A549 (cell line): Measurements from ENCODE around the gene POP7. TPM values are rescaled to one million over a fixed set of nuclear protein-coding genes. Genes with fewer than 3 reads are reported as not detected.
A peak's percentile ranks its signal among the peaks of the same experiment; 100 is the strongest.

ENCODE experiments used
- ATAC-seq, 2 experiments: fragments of 200-7000 bp in 1 of 2; fragments of >200 bp in 1 of 2; cut with Nextera tagmentation in 1 of 2; cut with Tn5 transposase in 1 of 2; 3 replicates each; pipeline versions ENCODE4 v1.8.0 to v1.9.1; 2018 to 2020; ENCODE audit warnings: mild to moderate bottlenecking in 1 of 2, moderate library complexity in 1 of 2
- CTCF ChIA-PET: fragments of 300-600 bp; sonication (Branson Sonifier 250); formaldehyde crosslinking; extraction: SDS; loops from one replicate; lab custom pipeline; 2021; ENCODE audit warnings: antibody characterized with exemption, inconsistent platforms; lab: Yijun Ruan, JAX
- POLR2A ChIA-PET: fragments of 350-600 bp; formaldehyde crosslinking; extraction: SDS; loops from one replicate; lab custom pipeline; 2021; ENCODE audit warnings: antibody characterized with exemption, inconsistent platforms; lab: Yijun Ruan, JAX
- DNase-seq, 2 experiments: peaks; one replicate each; pipeline versions ENCODE4 v3.0.0 to v3.0.0-alpha.2; 2011 to 2016; ENCODE audit warnings: low read depth in 1 of 2, low spot score in 1 of 2
- FAIRE-seq: peaks from 2 replicates; lab custom pipeline; 2011; peaks lifted over from hg19 to GRCh38; lab: Jason Lieb, UNC
- H3K27ac ChIP-seq, 2 experiments: fragments of >200 bp; sonication (Bioruptor Twin); formaldehyde crosslinking; 3 replicates each; pipeline ENCODE4 v1.5.1; 2016 to 2017
- H3K4me1 ChIP-seq: fragments of >200 bp; sonication (Bioruptor Twin); formaldehyde crosslinking; 3 replicates; pipeline ENCODE4 v1.6.1; 2016
- H3K4me2 ChIP-seq: fragments of >200 bp; sonication (Bioruptor Twin); formaldehyde crosslinking; 3 replicates; pipeline ENCODE4 v1.6.1; 2016
- H3K4me3 ChIP-seq: fragments of >200 bp; sonication (Bioruptor Twin); formaldehyde crosslinking; 3 replicates; pipeline ENCODE4 v1.5.1; 2016
- H3K9me3 ChIP-seq: fragments of >200 bp; sonication (Bioruptor Twin); formaldehyde crosslinking; 3 replicates; pipeline ENCODE4 v1.6.1; 2016
- CTCF ChIP-seq: fragments of >200 bp; sonication (Bioruptor Twin); formaldehyde crosslinking; IDR thresholded peaks from 3 replicates; pipeline ENCODE4 v1.5.1; 2016
- EP300 ChIP-seq, 2 experiments: fragments of >200 bp; sonication (Bioruptor Twin); formaldehyde crosslinking; IDR thresholded peaks; 2 replicates in 1 of 2; 3 replicates in 1 of 2; pipeline ENCODE4 v1.6.1; 2016 to 2017
- FOXS1 ChIP-seq: fragments of 250-450 bp; sonication (Bioruptor Pico); IDR thresholded peaks from 2 replicates; pipeline ENCODE4 v1.5.0; 2020; ENCODE audit warnings: mild to moderate bottlenecking, moderate library complexity
- HDAC2 ChIP-seq: fragments of 200-600 bp; sonication (generic); IDR thresholded peaks from 2 replicates; pipeline ENCODE4 v1.6.1; 2016
- HMGXB4 ChIP-seq: fragments of 250-450 bp; sonication (Bioruptor Pico); IDR thresholded peaks from 2 replicates; pipeline ENCODE4 v1.5.0; 2021; ENCODE audit warnings: mild to moderate bottlenecking, moderate library complexity, borderline replicate concordance
- HOXA7 ChIP-seq: fragments of 250-450 bp; sonication (Bioruptor Pico); IDR thresholded peaks from 2 replicates; pipeline ENCODE4 v1.5.0; 2020; ENCODE audit warnings: mild to moderate bottlenecking, moderate library complexity
- JUN ChIP-seq, 2 experiments: fragments of >200 bp; sonication (Bioruptor Twin); formaldehyde crosslinking; IDR thresholded peaks; 2 replicates in 1 of 2; 3 replicates in 1 of 2; pipeline ENCODE4 v1.6.1; 2016 to 2017
- MAZ ChIP-seq: fragments of 150-350 bp; IDR thresholded peaks from 2 replicates; pipeline ENCODE4 v1.6.1; 2014; ENCODE audit warnings: antibody characterized with exemption, low read depth, low read length, borderline replicate concordance
- NR3C1 ChIP-seq: fragments of >200 bp; sonication (Bioruptor Twin); formaldehyde crosslinking; IDR thresholded peaks from 3 replicates; pipeline ENCODE4 v1.6.1; 2017
- RAD21 ChIP-seq, 2 experiments: fragments of >200 bp in 1 of 2; sonication (Bioruptor Twin) in 1 of 2; formaldehyde crosslinking in 1 of 2; IDR thresholded peaks in 1 of 2; conservative IDR thresholded peaks in 1 of 2; 2 replicates in 1 of 2; 3 replicates in 1 of 2; pipeline ENCODE4 v1.6.1; 2012 to 2018; ENCODE audit warnings: inconsistent platforms in 1 of 2
- RCOR1 ChIP-seq: fragments of 150-350 bp; IDR thresholded peaks from 2 replicates; pipeline ENCODE4 v1.6.1; 2014; ENCODE audit warnings: antibody characterized with exemption, low read length, low read depth
- RFX5 ChIP-seq: fragments of 450-650 bp; IDR thresholded peaks from 2 replicates; pipeline ENCODE4 v1.7.1; 2014; ENCODE audit warnings: antibody characterized with exemption, mild to moderate bottlenecking, moderate library complexity
- RNF2 ChIP-seq: fragments of 200-600 bp; sonication (generic); IDR thresholded peaks from 2 replicates; pipeline ENCODE4 v1.6.1; 2016; ENCODE audit warnings: low read depth, mild to moderate bottlenecking, antibody characterized with exemption, moderate library complexity, borderline replicate concordance
- SREBF2 ChIP-seq: fragments of 450-650 bp; IDR thresholded peaks from 2 replicates; pipeline ENCODE4 v1.6.1; 2014; ENCODE audit warnings: mild to moderate bottlenecking, moderate library complexity
- TP53 ChIP-seq: fragments of 250-450 bp; sonication (Bioruptor Pico); IDR thresholded peaks from 2 replicates; pipeline ENCODE4 v1.5.0; 2021; ENCODE audit warnings: mild to moderate bottlenecking, moderate library complexity
- ZC3H11A ChIP-seq: fragments of 450-650 bp; IDR thresholded peaks from 2 replicates; pipeline ENCODE4 v1.6.1; 2014; ENCODE audit warnings: antibody characterized with exemption, mild to moderate bottlenecking
- ZNF302 ChIP-seq: fragments of 250-450 bp; sonication (Bioruptor Pico); IDR thresholded peaks from 2 replicates; pipeline ENCODE4 v1.9.0; 2021; ENCODE audit warnings: inconsistent platforms, mild to moderate bottlenecking, moderate library complexity
- ZSCAN20 ChIP-seq: fragments of 250-450 bp; sonication (Bioruptor Pico); IDR thresholded peaks from 2 replicates; pipeline ENCODE4 v1.8.0; 2022; ENCODE audit warnings: mild to moderate bottlenecking, moderate library complexity
- WGBS: methylation state at CpG from one replicate; pipeline ENCODE4 v1.1.6; 2017; ENCODE audit errors: missing lambda C conversion rate; 5-methylcytosine and 5-hydroxymethylcytosine counted together
- polyA plus RNA-seq, 4 experiments: library from polyadenylated mRNA; depleted of rRNA in 3 of 4; stranded (reverse); fragments of >200 nt; fragmentation: RNase III in 1 of 4; extraction: RNeasy Plus Mini Kit Qiagen cat#74134 plus additional on column Dnase treatment in 1 of 4; gene quantifications; 2 replicates in 3 of 4; 3 replicates in 1 of 4; pipeline ENCODE4 v1.2.3, GENCODE V29; 2011 to 2017
- TF ChIP-seq, protein P1 (sequence below): fragments of >200 bp; sonication (Bioruptor Twin); formaldehyde crosslinking; IDR thresholded peaks from 3 replicates; pipeline ENCODE4 v1.6.1; 2016
- TF ChIP-seq, protein P2 (sequence below): IDR thresholded peaks from 2 replicates; pipeline ENCODE4 v1.6.1; 2012
- TF ChIP-seq, protein P3 (sequence below): fragments of 450-650 bp; IDR thresholded peaks from 2 replicates; pipeline ENCODE4 v1.6.1; 2014; ENCODE audit warnings: antibody characterized with exemption

The POP7 gene
- polyA plus RNA-seq, 2 of the 4 experiments (the other 2 are of a cell fraction): 29.5 to 77.4 TPM

GRCh38 chr7:100720279-100720670 lies 14.4 kb downstream of the POP7 start, which contains the start of gene EPO:
Gene EPO (plus strand): TSS chr7:100720468. CDS start chr7:100720981, 513 bp downstream.
- CTCF ChIA-PET: interaction anchor here (0.5 to 19.8 kb wide), 36 partner anchors 11 to 339 kb away, joined by 3 to 280 read pairs (median 4); partner anchors contain the start of genes EPHB4, POP7, SLC12A9 and UFSP1
- FAIRE-seq (no peak), ATAC-seq (peak; percentile 45 to 52; a peak in 5 of 6 replicates), DNase-seq (no peak)
- H3K4me3 ChIP-seq: peak within 1 kb of the TSS; percentile 40
- no peak for TF ChIP-seq HDAC2
- TF ChIP-seq JUN (IDR thresholded peaks at IDR 0.05): no peak
- no peaks in the 10 kb centered on the region for H3K9me3 ChIP-seq
- peak within 1 kb of the TSS; percentile 87 for H3K4me2 ChIP-seq
- H3K4me1 ChIP-seq: peaks cover 11% of the 10 kb centered on the region; the same call in 2 of the 3 replicates
- POLR2A ChIA-PET: no interaction called here
- H3K27ac ChIP-seq: peak within 1 kb of the TSS in 1 of 2 experiments; percentile 70; a peak in 3 of 6 replicates
- 30% methylated on average over 1 of the region's 21 CpGs for WGBS

DNA sequence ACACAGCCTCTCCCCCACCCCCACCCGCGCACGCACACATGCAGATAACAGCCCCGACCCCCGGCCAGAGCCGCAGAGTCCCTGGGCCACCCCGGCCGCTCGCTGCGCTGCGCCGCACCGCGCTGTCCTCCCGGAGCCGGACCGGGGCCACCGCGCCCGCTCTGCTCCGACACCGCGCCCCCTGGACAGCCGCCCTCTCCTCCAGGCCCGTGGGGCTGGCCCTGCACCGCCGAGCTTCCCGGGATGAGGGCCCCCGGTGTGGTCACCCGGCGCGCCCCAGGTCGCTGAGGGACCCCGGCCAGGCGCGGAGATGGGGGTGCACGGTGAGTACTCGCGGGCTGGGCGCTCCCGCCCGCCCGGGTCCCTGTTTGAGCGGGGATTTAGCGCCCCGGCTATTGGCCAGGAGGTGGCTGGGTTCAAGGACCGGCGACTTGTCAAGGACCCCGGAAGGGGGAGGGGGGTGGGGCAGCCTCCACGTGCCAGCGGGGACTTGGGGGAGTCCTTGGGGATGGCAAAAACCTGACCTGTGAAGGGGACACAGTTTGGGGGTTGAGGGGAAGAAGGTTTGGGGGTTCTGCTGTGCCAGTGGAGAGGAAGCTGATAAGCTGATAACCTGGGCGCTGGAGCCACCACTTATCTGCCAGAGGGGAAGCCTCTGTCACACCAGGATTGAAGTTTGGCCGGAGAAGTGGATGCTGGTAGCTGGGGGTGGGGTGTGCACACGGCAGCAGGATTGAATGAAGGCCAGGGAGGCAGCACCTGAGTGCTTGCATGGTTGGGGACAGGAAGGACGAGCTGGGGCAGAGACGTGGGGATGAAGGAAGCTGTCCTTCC lies 15.0 kb downstream of the POP7 start:
- H3K4me2 ChIP-seq: peak overlapping the region; percentile 87
- TF ChIP-seq MAZ (no peak), SREBF2 (no peak), ZC3H11A (no peak), RNF2 (no peak), NR3C1 (no peak), TP53 (no peak), RFX5 (no peak), ZSCAN20 (no peak), HMGXB4 (CRISPR knock-in tag) (no peak), RCOR1 (no peak), FOXS1 (CRISPR knock-in tag) (no peak), ZNF302 (no peak), JUN (IDR thresholded peaks at IDR 0.05) (no peak), CTCF (no peak), HOXA7 (no peak), EP300 (IDR thresholded peaks at IDR 0.05) (no peak), RAD21 (conservative IDR thresholded peaks at IDR 0.05 in 1 of 2, IDR thresholded peaks at IDR 0.05 in 1 of 2) (no peak)
- TF ChIP-seq, protein P1, sequence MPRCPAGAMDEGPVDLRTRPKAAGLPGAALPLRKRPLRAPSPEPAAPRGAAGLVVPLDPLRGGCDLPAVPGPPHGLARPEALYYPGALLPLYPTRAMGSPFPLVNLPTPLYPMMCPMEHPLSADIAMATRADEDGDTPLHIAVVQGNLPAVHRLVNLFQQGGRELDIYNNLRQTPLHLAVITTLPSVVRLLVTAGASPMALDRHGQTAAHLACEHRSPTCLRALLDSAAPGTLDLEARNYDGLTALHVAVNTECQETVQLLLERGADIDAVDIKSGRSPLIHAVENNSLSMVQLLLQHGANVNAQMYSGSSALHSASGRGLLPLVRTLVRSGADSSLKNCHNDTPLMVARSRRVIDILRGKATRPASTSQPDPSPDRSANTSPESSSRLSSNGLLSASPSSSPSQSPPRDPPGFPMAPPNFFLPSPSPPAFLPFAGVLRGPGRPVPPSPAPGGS: no peak
- TF ChIP-seq, protein P2, sequence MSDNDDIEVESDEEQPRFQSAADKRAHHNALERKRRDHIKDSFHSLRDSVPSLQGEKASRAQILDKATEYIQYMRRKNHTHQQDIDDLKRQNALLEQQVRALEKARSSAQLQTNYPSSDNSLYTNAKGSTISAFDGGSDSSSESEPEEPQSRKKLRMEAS: no peak
- TF ChIP-seq, protein P3, sequence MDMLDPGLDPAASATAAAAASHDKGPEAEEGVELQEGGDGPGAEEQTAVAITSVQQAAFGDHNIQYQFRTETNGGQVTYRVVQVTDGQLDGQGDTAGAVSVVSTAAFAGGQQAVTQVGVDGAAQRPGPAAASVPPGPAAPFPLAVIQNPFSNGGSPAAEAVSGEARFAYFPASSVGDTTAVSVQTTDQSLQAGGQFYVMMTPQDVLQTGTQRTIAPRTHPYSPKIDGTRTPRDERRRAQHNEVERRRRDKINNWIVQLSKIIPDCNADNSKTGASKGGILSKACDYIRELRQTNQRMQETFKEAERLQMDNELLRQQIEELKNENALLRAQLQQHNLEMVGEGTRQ: no peak
- TF ChIP-seq, all 56 proteins: peak for 0
- POLR2A ChIA-PET: interaction anchor here (0.5 to 0.9 kb wide), 3 partner anchors 15 to 293 kb away, joined by 3 to 6 read pairs (median 4); partner anchors contain the start of genes POP7 and ZCWPW1
- CTCF ChIA-PET: interaction anchor here (0.5 to 19.8 kb wide), 36 partner anchors 10 to 338 kb away, joined by 3 to 280 read pairs (median 4); partner anchors contain the start of genes EPHB4, POP7, SLC12A9 and UFSP1
- ATAC-seq (peak; percentile 35 to 53; a peak in 3 of 6 replicates), DNase-seq (no peak), FAIRE-seq (no peak)
- WGBS: 57% methylated on average over 5 of the region's 56 CpGs
- peak overlapping the region in 1 of 2 experiments; percentile 70; a peak in 3 of 6 replicates for H3K27ac ChIP-seq
- H3K9me3 ChIP-seq: no peaks in the 10 kb centered on the region
- peak overlapping the region; percentile 40 for H3K4me3 ChIP-seq
- peaks cover 16% of the 10 kb centered on the region for H3K4me1 ChIP-seq
